ENCODE results near the gene DCAF15. TPM values are rescaled to one million over a fixed set of nuclear protein-coding genes. Genes with fewer than 3 reads are reported as not detected.
A peak's percentile ranks its signal among the peaks of the same experiment; 100 is the strongest.

Gene DCAF15
- polyA plus RNA-seq, 1 donor from 2014 or later, result 5.7 TPM

GRCh38 chr19:13981988-13982501 is 29.7 kb downstream of the DCAF15 start:
- H3K4me1 Mint-ChIP-seq, result peaks cover 24 to 40% (median 28%) of the 10 kb centered on the region in 3 donors
- no peaks in the 10 kb centered on the region for H3K9me3 Mint-ChIP-seq
- H3K27me3 Mint-ChIP-seq, result peaks cover 2% of the 10 kb centered on the region
- peak overlapping the region in 3 of 4 donors; percentile 79 to 85 (median 80) for H3K4me3 Mint-ChIP-seq
- no peaks in the 10 kb centered on the region for H3K36me3 Mint-ChIP-seq
- H3K27ac Mint-ChIP-seq, result peak overlapping the region in 2 of 3 donors; percentile 85 to 95

DNA sequence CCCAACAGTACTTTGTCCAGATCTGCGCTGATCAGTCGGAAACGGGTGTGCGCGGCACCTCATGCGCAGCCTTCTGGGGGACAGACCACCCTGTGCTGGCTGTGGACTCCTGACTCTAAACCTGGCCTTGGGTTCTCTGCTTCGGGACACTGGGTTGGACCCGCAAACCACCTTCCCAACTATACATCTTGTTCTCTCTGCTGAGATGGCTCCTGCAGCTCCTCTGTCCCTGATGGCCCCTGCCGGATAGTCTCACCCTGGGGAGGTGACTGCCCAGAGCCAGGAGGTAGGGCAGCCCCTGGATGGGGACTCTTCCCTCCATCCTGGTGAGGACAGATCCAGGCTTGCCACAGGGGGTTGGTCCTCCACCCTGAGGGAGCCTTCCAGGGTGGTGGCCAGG is 30.5 kb downstream of the DCAF15 start:
- H3K9me3 Mint-ChIP-seq, result no peaks in the 10 kb centered on the region
- peak overlapping the region; percentile 71 to 95 (median 84) for H3K27ac Mint-ChIP-seq
- H3K4me3 Mint-ChIP-seq, result peak overlapping the region in 3 of 4 donors; percentile 27 to 84 (median 47)
- H3K36me3 Mint-ChIP-seq, result no peaks in the 10 kb centered on the region
- peaks cover 24 to 46% (median 33%) of the 10 kb centered on the region in 3 donors for H3K4me1 Mint-ChIP-seq
- H3K27me3 Mint-ChIP-seq, result peaks cover 2% of the 10 kb centered on the region

DNA sequence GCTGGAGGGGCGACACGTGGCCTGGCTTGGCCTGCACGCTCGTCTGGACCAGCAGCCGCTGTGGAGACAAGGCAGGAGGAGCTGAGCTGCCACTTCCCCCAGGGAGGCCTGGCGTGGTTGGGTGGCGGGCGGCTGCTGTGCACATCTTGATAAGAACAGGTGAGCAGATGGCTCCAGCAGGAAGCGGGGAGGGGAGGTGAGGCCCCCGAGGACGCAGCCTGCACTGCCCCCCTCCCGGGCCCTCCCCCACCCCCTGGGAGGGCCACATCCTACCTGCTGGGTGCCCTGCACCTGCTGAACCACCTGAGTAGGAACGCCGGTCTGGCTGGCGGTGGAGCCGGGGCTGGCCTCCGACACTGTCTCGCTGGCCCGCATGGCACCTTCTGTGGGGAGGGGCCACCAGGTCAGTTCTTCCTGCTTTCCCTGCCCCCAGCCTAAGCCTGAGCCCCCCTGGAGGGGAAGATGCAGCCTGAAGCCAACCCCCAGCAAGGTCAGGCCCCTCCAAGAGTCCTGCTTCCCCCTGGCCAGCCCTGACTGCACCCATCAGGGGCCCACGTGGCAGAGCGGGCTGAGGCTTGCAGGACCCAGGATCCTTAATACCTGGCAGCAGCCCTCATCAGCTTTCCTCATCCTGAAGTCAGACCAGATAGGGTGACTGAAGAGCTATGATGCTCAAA is 31.0 kb downstream of the DCAF15 start:
- Mint-ChIP-seq H3K9me3 (no peaks in the 10 kb centered on the region), H3K27ac (peak overlapping the region; percentile 71 to 95 (median 84)), H3K27me3 (peaks cover 2% of the 10 kb centered on the region), H3K4me1 (peaks cover 24 to 46% (median 36%) of the 10 kb centered on the region in 3 donors), H3K4me3 (peak overlapping the region in 3 of 4 donors; percentile 27 to 70 (median 47)), H3K36me3 (no peaks in the 10 kb centered on the region)

- Mint-ChIP-seq H3K4me1 (peaks cover 24 to 49% (median 37%) of the 10 kb centered on the region in 3 donors), H3K36me3 (peaks cover 3% of the 10 kb centered on the region), H3K9me3 (no peaks in the 10 kb centered on the region), H3K4me3 (peak overlapping the region in 2 of 4 donors; percentile 32 to 84), H3K27me3 (peaks cover 2% of the 10 kb centered on the region), H3K27ac (peak overlapping the region; percentile 63 to 98 (median 95))
These were observed 31.9 kb downstream of the DCAF15 start for GRCh38 chr19:13984186-13984585.

DNA sequence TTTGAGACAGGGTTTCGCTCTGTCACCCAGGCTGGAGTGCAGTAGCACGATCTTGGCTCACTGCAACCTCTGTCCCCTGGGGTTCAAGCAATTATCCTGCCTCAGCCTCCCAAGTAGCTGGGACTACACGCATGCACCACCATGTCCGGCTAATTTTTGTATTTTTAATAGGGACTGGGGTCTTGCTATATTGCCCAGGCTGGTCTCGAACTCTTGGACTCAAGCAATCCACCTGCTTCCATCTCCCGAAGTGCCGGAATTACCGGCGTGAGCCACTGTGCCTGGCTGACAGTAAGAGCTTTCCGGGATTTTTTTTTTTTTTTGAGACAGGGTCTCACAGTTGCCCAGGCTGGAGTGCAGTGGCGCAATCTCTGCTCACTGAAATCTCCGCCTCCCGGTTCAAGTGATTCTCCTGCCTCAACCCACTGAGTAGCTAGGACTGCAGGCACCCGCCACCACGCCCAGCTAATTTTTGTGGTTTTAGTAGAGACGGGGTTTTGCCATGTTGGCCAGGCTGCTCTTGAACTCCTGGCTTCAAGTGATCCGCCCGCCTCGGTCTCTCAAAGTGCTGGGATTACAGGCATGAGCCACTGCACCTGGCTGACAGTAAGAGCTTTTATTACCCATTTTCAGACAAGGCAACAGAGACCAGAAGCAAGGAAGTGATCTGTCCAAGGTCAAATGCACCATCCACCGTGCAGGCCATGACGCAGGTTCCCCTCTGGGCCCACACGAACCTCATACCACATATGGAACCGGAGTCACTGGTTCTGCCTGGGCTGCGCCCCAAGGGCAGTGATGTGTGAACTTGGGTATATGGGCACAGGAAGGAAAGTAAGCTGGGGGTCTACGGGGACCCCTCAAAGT is 32.8 kb downstream of the DCAF15 start:
- H3K27me3 Mint-ChIP-seq, result no peaks in the 10 kb centered on the region
- H3K4me3 Mint-ChIP-seq, result peak overlapping the region; percentile 58 to 95 (median 88)
- H3K27ac Mint-ChIP-seq, result peak overlapping the region; percentile 95 to 99 (median 98)
- H3K4me1 Mint-ChIP-seq, result peaks cover 24 to 52% (median 32%) of the 10 kb centered on the region in 3 donors
- no peaks in the 10 kb centered on the region for H3K9me3 Mint-ChIP-seq
- H3K36me3 Mint-ChIP-seq, result peaks cover 3% of the 10 kb centered on the region

DNA sequence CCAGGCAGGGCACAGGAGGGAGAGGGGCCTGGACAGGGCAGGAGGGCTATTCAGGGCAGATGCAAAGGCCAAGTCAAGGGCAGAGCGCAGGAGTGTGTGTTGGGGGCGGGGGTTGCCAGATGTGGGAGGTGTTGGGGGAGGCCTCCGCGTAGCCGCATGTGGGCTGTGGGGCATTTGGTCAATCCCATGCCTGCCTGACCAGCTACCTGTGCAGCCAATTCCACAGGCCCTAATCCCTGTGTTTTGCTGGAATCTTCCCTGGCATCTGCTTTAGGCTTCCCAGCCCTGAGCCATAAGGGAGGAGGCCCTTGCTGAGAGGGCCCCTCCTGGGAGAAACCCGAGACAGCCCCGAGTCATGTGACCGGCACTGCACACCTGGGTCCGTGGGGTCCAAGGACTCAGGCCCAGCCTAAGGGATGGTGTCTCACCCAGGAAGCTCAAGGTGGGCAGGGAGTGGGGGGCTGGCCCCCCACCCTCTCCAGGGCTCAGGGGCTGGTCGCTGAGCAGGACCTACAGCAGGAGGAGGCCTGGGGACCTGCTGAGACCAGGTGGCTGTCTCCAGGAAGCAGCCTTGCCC is 33.5 kb downstream of the DCAF15 start:
- Mint-ChIP-seq H3K4me3 (peak overlapping the region; percentile 58 to 95 (median 88)), H3K27ac (peak overlapping the region; percentile 95 to 99 (median 98)), H3K36me3 (peaks cover 3% of the 10 kb centered on the region), H3K4me1 (peaks cover 24 to 52% (median 31%) of the 10 kb centered on the region in 3 donors), H3K27me3 (no peaks in the 10 kb centered on the region), H3K9me3 (no peaks in the 10 kb centered on the region)

DNA sequence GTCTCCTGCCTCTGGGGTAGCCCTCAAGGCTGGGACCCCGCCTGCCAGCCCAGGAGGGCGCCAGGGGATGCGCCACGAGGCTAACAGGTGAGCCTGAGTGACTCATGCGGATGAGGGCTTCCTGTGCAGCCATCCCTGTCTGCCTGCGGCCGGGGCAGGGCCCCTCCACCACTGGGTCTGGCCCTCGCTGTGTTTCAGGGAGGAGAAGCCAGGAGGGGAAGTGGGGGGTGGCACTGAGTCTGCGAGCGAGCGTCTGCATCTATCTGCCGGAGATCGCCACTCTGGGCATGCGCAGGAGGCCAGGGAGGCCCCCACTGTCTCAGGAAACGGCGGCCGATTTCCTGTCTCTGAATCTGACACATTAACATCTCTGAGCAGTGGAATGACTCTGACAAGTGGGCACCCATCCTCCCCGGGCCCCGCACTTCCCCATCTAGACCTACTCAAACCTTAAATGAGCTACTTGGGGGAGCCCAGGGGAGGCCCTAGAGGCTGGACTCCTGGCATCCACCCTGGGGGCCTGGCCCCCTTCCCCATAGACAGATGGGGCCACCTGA is 34.1 kb downstream of the DCAF15 start:
- H3K9me3 Mint-ChIP-seq, result no peaks in the 10 kb centered on the region
- peaks cover 3% of the 10 kb centered on the region for H3K36me3 Mint-ChIP-seq
- no peaks in the 10 kb centered on the region for H3K27me3 Mint-ChIP-seq
- peak overlapping the region; percentile 73 to 95 (median 86) for H3K4me3 Mint-ChIP-seq
- H3K27ac Mint-ChIP-seq, result peak overlapping the region; percentile 95 to 99 (median 98)
- H3K4me1 Mint-ChIP-seq, result peaks cover 20 to 49% (median 28%) of the 10 kb centered on the region in 3 donors

DNA sequence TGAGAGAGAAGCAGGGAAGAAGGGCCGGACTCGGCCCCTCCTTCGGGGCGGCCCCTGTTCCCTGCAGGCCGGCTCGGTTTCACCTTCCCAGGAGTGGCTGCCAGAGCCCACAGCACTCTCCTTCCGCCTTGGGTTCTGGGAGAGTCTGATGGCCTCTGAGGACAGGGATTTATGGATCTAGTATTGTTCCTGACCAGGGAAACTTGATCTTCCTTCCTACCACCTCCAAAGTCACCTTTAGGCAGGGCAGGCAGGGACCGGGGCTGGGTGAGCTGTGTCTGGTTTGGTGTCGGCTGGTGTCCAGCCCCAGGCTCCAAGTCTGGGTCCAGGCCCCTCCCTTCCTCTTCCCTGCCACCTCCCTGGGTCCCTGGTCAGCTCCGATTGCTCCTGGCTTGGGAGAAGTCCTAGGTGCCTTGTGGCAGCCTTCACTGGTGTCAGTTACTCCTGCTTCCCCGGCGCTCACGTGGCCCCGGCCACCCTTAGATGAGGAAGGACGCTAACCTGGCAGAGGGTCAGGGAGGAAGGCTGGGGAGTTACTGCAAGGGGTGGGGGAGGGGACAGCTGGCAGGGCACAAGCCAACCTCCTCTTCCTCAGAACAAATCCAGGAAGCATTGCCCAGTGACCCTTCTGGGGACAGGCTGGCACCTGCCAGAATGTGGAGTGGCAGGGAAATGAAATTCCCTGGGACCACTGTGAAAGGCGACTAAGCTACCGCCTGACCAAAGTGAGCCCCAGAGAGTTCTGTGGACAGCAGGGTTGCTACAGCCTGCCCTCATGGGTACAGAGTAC is 35.0 kb downstream of the DCAF15 start:
- Mint-ChIP-seq H3K36me3 (peaks cover 3% of the 10 kb centered on the region), H3K9me3 (no peaks in the 10 kb centered on the region), H3K27ac (peak overlapping the region; percentile 95 to 99 (median 98)), H3K27me3 (no peaks in the 10 kb centered on the region), H3K4me3 (peak overlapping the region; percentile 73 to 95 (median 86)), H3K4me1 (peaks cover 15 to 45% (median 23%) of the 10 kb centered on the region in 3 donors)

DNA sequence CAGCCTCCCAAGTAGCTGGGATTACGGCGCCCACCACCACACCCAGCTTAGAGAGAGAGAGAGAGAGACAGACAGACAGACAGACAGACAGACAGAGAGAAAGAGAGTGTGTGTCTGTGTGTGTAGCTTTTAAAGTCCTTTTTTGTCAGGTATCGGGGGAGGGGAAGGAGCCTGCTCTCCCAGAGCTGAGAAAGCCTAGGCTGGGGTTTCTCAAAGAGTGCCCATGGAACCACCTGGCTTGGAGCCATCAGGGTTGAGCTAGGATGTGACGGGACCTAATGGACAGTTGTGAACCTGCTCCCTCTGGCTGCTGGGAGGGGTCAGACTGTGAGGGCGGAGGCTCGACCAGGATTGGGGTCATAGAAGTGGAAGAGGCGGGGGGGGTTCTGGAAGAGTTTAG is 37.2 kb downstream of the DCAF15 start:
- Mint-ChIP-seq H3K27ac (peak overlapping the region; percentile 57 to 95 (median 86)), H3K4me1 (peaks cover 11 to 33% (median 18%) of the 10 kb centered on the region in 3 donors), H3K9me3 (no peaks in the 10 kb centered on the region), H3K27me3 (no peaks in the 10 kb centered on the region), H3K36me3 (peaks cover 5% of the 10 kb centered on the region), H3K4me3 (peak overlapping the region in 1 of 4 donors; percentile 65)

DNA sequence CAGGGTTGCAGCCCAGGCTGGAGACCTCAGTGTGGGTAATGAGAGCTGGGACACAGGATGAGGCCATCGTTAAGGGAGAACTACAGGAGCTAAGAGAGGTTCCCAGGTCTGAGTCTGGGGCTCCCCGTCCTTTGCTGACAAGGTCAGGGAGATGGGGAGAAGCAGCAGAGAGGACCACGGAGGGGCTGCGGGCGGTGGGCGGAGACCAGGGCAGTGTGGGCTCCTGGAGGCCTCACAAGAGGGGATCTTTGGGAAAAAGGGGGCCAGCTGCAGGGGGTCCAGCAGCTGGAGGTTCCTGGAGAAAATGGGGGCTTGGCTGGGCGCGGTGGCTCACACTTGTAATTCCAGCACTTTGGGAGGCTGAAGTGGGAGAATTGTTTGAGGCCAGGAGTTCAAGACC is 37.8 kb downstream of the DCAF15 start:
- Mint-ChIP-seq H3K36me3 (peaks cover 5% of the 10 kb centered on the region), H3K4me3 (peak overlapping the region in 2 of 4 donors; percentile 54 to 65), H3K27ac (peak overlapping the region; percentile 23 to 33 (median 31)), H3K9me3 (no peaks in the 10 kb centered on the region), H3K27me3 (no peaks in the 10 kb centered on the region), H3K4me1 (peaks cover 11 to 32% (median 18%) of the 10 kb centered on the region in 3 donors)

GRCh38 chr19:13992025-13992424 is 39.7 kb downstream of the DCAF15 start:
- peak overlapping the region in 2 of 3 donors; percentile 31 to 65 for H3K27ac Mint-ChIP-seq
- H3K9me3 Mint-ChIP-seq, result no peaks in the 10 kb centered on the region
- no peaks in the 10 kb centered on the region for H3K27me3 Mint-ChIP-seq
- peaks cover 0 to 22% (median 11%) of the 10 kb centered on the region in 3 donors for H3K4me1 Mint-ChIP-seq
- H3K36me3 Mint-ChIP-seq, result peaks cover 5% of the 10 kb centered on the region
- H3K4me3 Mint-ChIP-seq, result peak overlapping the region in 1 of 4 donors; percentile 67

GRCh38 chr19:13993590-13994300 is 41.4 kb downstream of the DCAF15 start:
- Mint-ChIP-seq H3K36me3 (peaks cover 8% of the 10 kb centered on the region), H3K4me3 (no peak overlapping the region), H3K27me3 (no peaks in the 10 kb centered on the region), H3K27ac (peak overlapping the region in 1 of 3 donors; percentile 78), H3K9me3 (no peaks in the 10 kb centered on the region), H3K4me1 (peaks cover 1 to 15% (median 5%) of the 10 kb centered on the region in 3 donors)

DNA sequence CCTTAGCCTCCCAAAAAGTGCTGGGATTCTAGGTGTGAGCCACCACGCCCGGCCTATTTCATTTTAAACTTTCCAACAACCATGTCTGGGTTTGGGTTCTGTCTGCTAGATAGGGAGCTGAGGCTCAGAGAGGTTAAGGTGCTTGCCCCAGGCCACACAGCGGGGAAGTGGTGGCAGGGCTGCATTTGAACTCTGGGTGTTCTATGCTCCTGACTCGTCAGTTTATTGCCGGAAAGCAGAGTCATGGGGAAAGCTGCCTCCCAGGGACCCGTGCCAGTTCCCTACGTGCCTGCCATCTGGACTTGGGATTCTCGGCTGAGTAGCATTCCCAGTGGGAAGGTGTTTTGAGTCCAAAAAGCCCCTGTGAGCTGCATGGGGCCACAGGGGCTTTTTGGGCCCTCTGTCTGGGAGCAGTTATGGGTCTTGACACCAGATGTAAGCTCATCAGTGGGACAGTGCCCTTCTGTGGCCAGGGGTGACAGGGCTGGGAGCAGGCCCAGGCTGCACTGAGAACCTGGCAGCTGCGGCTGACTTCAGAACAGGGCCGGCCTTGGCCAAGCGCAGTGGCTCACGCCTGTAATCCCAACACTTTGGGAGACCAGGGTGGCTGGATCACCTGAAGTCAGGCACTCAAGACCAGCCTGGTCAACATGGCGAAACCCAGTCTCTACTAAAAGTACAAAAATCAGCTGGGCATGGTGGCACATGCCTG is 42.9 kb downstream of the DCAF15 start:
- Mint-ChIP-seq H3K36me3 (peaks cover 7% of the 10 kb centered on the region), H3K27me3 (no peaks in the 10 kb centered on the region), H3K4me1 (peaks cover 4 to 6% (median 6%) of the 10 kb centered on the region in 3 donors), H3K4me3 (peak overlapping the region in 1 of 4 donors; percentile 54), H3K27ac (no peak overlapping the region), H3K9me3 (no peaks in the 10 kb centered on the region)
